ENCODE measurements around the gene ARHGEF3. TPM values are rescaled to one million over a fixed set of nuclear protein-coding genes. Genes with fewer than 3 reads are reported as not detected.
A peak's percentile ranks its signal among the peaks of the same experiment; 100 is the strongest.

ARHGEF3 gene
- total RNA-seq, 1 donor from 2014 or later = 0.52 TPM

GRCh38 chr3:56800832-56801661, 702 bp downstream of the ARHGEF3 start:
- Histone ChIP-seq H3K36me3 (no peaks in the 10 kb centered on the region), H3K4me1 (no peaks in the 10 kb centered on the region), H3K79me2 (ENCODE audit: low read depth) (no peaks in the 10 kb centered on the region), H3K27me3 (peaks cover 21% of the 10 kb centered on the region), H2AFZ (replicated peaks) (peak overlapping the region; percentile 99), H3K9ac (no peak overlapping the region), H3K9me3 (ENCODE audit: low read depth) (no peaks in the 10 kb centered on the region), H3K4me3 (peak overlapping the region; percentile 63), H3K4me2 (peak overlapping the region; percentile 86), H3K27ac (no peak overlapping the region), H4K20me1 (ENCODE audit: low read depth) (no peaks in the 10 kb centered on the region), H3F3A (ENCODE audit: low read depth) (no peaks in the 10 kb centered on the region)
- Mint-ChIP-seq H3K4me1 (peaks cover 4% of the 10 kb centered on the region), H3K27ac (no peak overlapping the region), H3K27me3 (ENCODE audit: insufficient read depth, low read depth) (peaks cover 11% of the 10 kb centered on the region), H3K36me3 (no peaks in the 10 kb centered on the region), H3K9me3 (no peaks in the 10 kb centered on the region), H3K4me3 (peak overlapping the region; percentile 87)
- DNase-seq (ENCODE audit: low spot score) = no peak
- TF ChIP-seq EZH2 (IDR thresholded peaks at IDR 0.05) (no peak), CTCF (IDR thresholded peaks at IDR 0.05) (no peak), EZH2phosphoT487 (IDR thresholded peaks at IDR 0.05) (no peak)

- no peak overlapping the region for H3K27ac Mint-ChIP-seq
Observed at GRCh38 chr3:56800130-56800831, 1.5 kb downstream of the ARHGEF3 start.

DNA sequence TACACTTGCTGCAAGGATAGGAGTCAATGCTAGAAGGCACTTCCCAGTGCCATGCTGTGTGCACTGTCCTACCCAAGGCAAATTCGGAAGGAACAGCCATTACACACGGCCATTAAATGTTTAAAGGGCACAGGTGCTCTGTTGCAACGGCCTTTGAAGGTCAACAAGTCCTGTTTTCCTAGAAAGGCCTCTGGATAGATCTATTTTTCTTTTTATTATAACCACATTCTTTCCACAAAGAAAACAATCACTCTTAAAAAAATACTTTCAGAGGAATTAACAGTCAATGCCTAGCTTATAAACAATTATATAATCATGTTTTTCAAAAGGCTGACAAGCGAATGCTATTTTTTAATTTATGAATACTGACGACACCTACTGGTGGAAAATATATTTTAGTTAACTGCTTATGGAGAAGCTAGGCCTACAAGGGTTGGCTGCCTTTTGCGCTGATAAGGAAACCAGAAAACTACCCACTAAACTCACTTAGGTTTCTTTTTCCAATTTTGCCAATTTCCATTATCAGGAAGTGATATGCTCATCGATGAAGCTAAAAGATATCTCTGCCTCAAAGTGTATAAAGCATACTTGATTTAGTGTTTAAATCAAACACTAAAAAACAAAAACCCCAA, 2.4 kb downstream of the ARHGEF3 start:
- H3K4me2 ChIP-seq = no peak overlapping the region

More at GRCh38 chr3:56800130-56800831, 1.5 kb downstream of the ARHGEF3 start:
- Histone ChIP-seq H3K4me3 (no peak overlapping the region), H3K4me1 (no peaks in the 10 kb centered on the region), H3K9ac (no peak overlapping the region), H3K4me2 (no peak overlapping the region), H3F3A (ENCODE audit: low read depth) (no peaks in the 10 kb centered on the region), H3K27ac (no peak overlapping the region), H3K27me3 (peaks cover 21% of the 10 kb centered on the region), H2AFZ (replicated peaks) (no peak overlapping the region), H3K79me2 (ENCODE audit: low read depth) (no peaks in the 10 kb centered on the region), H4K20me1 (ENCODE audit: low read depth) (no peaks in the 10 kb centered on the region), H3K9me3 (ENCODE audit: low read depth) (no peaks in the 10 kb centered on the region), H3K36me3 (no peaks in the 10 kb centered on the region)
- peaks cover 11% of the 10 kb centered on the region for H3K27me3 Mint-ChIP-seq (ENCODE audit: insufficient read depth, low read depth)
- H3K36me3 Mint-ChIP-seq = no peaks in the 10 kb centered on the region
- H3K9me3 Mint-ChIP-seq = no peaks in the 10 kb centered on the region
- TF ChIP-seq CTCF (IDR thresholded peaks at IDR 0.05) = no peak
- no peak for DNase-seq (ENCODE audit: low spot score)
- peak overlapping the region; percentile 87 for H3K4me3 Mint-ChIP-seq
- peaks cover 4% of the 10 kb centered on the region for H3K4me1 Mint-ChIP-seq

More for the DNA sequence above, 2.4 kb downstream of the ARHGEF3 start:
- Histone ChIP-seq H4K20me1 (ENCODE audit: low read depth) (no peaks in the 10 kb centered on the region), H3K27ac (no peak overlapping the region), H3K4me1 (no peaks in the 10 kb centered on the region), H3K9me3 (ENCODE audit: low read depth) (no peaks in the 10 kb centered on the region), H3K36me3 (no peaks in the 10 kb centered on the region), H3K79me2 (ENCODE audit: low read depth) (no peaks in the 10 kb centered on the region), H3K4me3 (no peak overlapping the region), H3K9ac (no peak overlapping the region), H2AFZ (replicated peaks) (no peak overlapping the region), H3K27me3 (peaks cover 21% of the 10 kb centered on the region), H3F3A (ENCODE audit: low read depth) (no peaks in the 10 kb centered on the region)
- no peaks in the 10 kb centered on the region for H3K9me3 Mint-ChIP-seq
- no peak overlapping the region for H3K27ac Mint-ChIP-seq
- H3K36me3 Mint-ChIP-seq = no peaks in the 10 kb centered on the region
- TF ChIP-seq EZH2 (IDR thresholded peaks at IDR 0.05) = no peak
- no peak for TF ChIP-seq EZH2phosphoT487 (IDR thresholded peaks at IDR 0.05)
- TF ChIP-seq CTCF (IDR thresholded peaks at IDR 0.05) = peak; percentile 73
- peak; percentile 50 for DNase-seq (ENCODE audit: low spot score)
- H3K27me3 Mint-ChIP-seq (ENCODE audit: insufficient read depth, low read depth) = peaks cover 11% of the 10 kb centered on the region
- H3K4me1 Mint-ChIP-seq = peaks cover 4% of the 10 kb centered on the region
- no peak overlapping the region for H3K4me3 Mint-ChIP-seq

All from neural progenitor cell (in vitro differentiated cells).